Small intestine (tissue), 7 donors: ENCODE data around the gene SLC22A15. TPM values are rescaled to one million over a fixed set of nuclear protein-coding genes. Genes with fewer than 3 reads are reported as not detected.

Experiments used
- DNase-seq, 2 donors: peaks; one replicate each; pipeline versions ENCODE4 v3.0.0 to v3.0.0-alpha.2; 2013
- FAIRE-seq: peaks from 2 replicates; lab custom pipeline; 2012; peaks lifted over from hg19 to GRCh38; lab: Jason Lieb, UNC
- H3K27ac ChIP-seq, 3 donors: one replicate each; pipeline ENCODE4 v1.5.1; 2013; ENCODE audit warnings: low read length in 2 of 3, mild to moderate bottlenecking in 2 of 3, control low read depth in 1 of 3, inconsistent platforms in 1 of 3, low read depth in 1 of 3, moderate library complexity in 1 of 3
- H3K27me3 ChIP-seq, 3 donors: one replicate each; pipeline ENCODE4 v1.6.1; 2013; ENCODE audit warnings: low read length in 3 of 3, inconsistent platforms in 1 of 3; ENCODE audit not compliant: control insufficient read depth in 3 of 3, insufficient read depth in 3 of 3
- H3K36me3 ChIP-seq, 3 donors: one replicate each; pipeline ENCODE4 v1.6.1; 2013; ENCODE audit warnings: low read length in 3 of 3, inconsistent platforms in 1 of 3, low read depth in 1 of 3, mild to moderate bottlenecking in 1 of 3, moderate library complexity in 1 of 3; ENCODE audit not compliant: control insufficient read depth in 3 of 3, insufficient read depth in 2 of 3
- H3K4me1 ChIP-seq, 3 donors: one replicate each; pipeline ENCODE4 v1.6.1; 2013; ENCODE audit warnings: low read length in 2 of 3, inconsistent platforms in 1 of 3, low read depth in 1 of 3, mild to moderate bottlenecking in 1 of 3, moderate library complexity in 1 of 3; ENCODE audit not compliant: control insufficient read depth in 3 of 3, insufficient read depth in 2 of 3
- H3K4me3 ChIP-seq, 3 donors: one replicate each; pipeline ENCODE4 v1.5.1; 2013; ENCODE audit warnings: low read length in 3 of 3, control low read depth in 1 of 3, inconsistent platforms in 1 of 3, low read depth in 1 of 3, mild to moderate bottlenecking in 1 of 3, moderate library complexity in 1 of 3
- H3K9me3 ChIP-seq, 2 donors: one replicate each; pipeline ENCODE4 v1.6.1; 2013; ENCODE audit warnings: low read depth in 1 of 2, low read length in 1 of 2; ENCODE audit not compliant: control insufficient read depth in 2 of 2, insufficient read depth in 1 of 2
- WGBS, 3 donors: extraction: QIAGEN DNeasy Blood & Tissue Kit; methylation state at CpG; one replicate each; pipeline ENCODE4 v1.1.7; 2013; 5-methylcytosine and 5-hydroxymethylcytosine counted together
- polyA plus RNA-seq, 4 donors: library from polyadenylated mRNA; stranded (reverse) in 3 of 4; unstranded in 1 of 4; fragments of 200-250 nt in 3 of 4; fragments of 120-200 nt in 1 of 4; gene quantifications; one replicate each; pipeline versions ENCODE4 v1.2.1 to v1.2.3, GENCODE V29; 2013
- donor health status: healthy with polysubstance abuse.
- donor health status: control.
- donor health status: control.
- donor health status: Bipolar disorder and iron deficiency.
- donor health status: healthy.

SLC22A15 gene
- polyA plus RNA-seq, 4 donors = 0.27 to 2.6 (median 0.88) TPM; not detected in 1

DNA sequence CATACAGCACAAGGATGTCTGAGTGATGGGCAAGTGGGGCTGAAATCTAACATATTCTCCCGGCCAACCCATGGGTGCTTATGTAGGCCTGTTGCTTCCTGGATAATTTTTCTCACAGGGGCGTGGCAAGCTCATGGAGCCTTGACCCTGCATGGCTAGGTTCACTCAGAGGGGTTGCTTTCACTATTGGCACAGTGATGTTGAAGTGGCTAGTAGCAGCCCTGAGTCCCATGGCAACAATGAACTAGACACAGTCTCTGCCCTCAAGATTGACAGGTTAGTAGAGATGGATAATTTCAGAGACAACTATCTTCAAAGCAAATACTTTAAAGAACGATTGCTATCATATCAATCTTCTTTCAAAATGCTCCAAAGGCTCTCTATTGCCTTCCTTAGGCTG is 128.4 kb downstream of the SLC22A15 start:
- Histone ChIP-seq H3K4me1 (peaks cover 0 to 2% (median 0%) of the 10 kb centered on the region in 3 donors), H3K4me3 (no peak overlapping the region)
- 39 to 63% (median 57%) methylated on average over 3 of the region's 3 CpGs for WGBS, 3 donors

DNA sequence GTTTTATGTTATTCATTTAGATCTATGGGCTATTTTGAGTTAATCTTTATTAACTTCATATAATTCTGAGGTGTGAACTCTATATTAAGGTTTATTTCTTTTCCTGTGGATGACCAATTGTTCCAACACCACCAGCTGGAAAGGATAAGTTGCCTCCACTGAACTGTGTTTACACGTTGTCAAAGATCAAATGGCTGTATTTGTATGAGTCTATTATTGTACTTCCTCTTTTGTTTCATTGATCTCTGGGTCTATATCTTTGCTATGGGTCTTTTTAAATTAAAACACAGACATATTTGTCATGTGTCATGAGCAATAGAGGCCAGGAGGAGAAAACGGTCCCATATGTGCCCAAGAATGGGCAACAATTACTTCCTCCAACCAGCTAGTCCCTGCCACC is 129.7 kb downstream of the SLC22A15 start:
- H3K27me3 ChIP-seq = no peaks in the 10 kb centered on the region
- no peak for FAIRE-seq
- H3K9me3 ChIP-seq = no peaks in the 10 kb centered on the region
- no peak overlapping the region for H3K4me3 ChIP-seq
- no peak for DNase-seq
- WGBS, 3 donors = 22 to 43% (median 36%) methylated on average over 2 of the region's 2 CpGs
- peaks cover 0 to 11% (median 0%) of the 10 kb centered on the region in 3 donors for H3K4me1 ChIP-seq
- H3K27ac ChIP-seq = no peak overlapping the region
- no peaks in the 10 kb centered on the region for H3K36me3 ChIP-seq

More for the DNA sequence above, 128.4 kb downstream of the SLC22A15 start:
- no peak overlapping the region for H3K27ac ChIP-seq
- FAIRE-seq (no peak), DNase-seq (peak; percentile 24 to 67)
- no peaks in the 10 kb centered on the region for H3K27me3 ChIP-seq
- no peaks in the 10 kb centered on the region for H3K9me3 ChIP-seq
- H3K36me3 ChIP-seq = no peaks in the 10 kb centered on the region

DNA sequence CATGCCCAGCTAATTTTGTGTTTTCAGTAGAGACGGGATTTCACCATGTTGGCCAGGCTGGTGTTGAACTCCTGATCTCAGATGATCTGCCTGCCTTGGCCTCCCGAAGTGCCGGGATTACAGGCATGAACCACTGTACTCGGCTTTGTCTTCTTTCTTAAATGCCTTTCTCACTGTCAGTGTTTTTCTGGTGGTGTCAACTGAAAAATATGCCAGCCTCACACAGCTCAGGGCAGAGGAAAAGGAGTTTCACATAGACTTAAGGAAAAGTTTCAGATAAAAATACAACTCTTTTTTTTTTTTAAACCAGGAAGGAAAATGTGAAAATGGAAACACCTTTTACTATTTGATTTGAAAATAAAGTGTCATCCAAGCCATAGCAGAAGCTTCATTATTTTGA is 130.3 kb downstream of the SLC22A15 start:
- H3K4me1 ChIP-seq = peaks cover 0 to 16% (median 2%) of the 10 kb centered on the region in 3 donors
- no peak overlapping the region for H3K27ac ChIP-seq
- H3K4me3 ChIP-seq = no peak overlapping the region
- WGBS, 3 donors = 93 to 97% (median 94%) methylated on average over 4 of the region's 4 CpGs
- no peaks in the 10 kb centered on the region for H3K27me3 ChIP-seq
- no peaks in the 10 kb centered on the region for H3K9me3 ChIP-seq
- FAIRE-seq = no peak
- DNase-seq = no peak
- H3K36me3 ChIP-seq = no peaks in the 10 kb centered on the region

DNA sequence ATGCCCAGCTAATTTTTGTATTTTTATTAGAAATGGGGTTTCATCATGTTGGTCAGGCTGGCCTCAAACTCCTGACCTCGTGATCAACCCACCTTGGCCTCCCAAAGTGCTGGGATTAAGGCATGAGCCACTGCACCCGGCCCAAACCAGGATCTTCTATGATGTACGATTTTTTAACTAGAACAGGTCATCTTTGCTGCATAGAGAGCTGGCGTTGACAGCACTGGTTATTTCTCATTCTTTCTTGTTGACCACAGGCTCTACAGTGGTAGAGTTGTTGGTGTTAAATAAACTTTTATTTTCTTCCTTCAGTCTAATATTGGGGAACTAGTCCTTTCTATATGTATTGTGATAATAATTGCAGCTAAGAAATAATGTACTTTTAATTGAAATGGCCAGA is 131.1 kb downstream of the SLC22A15 start:
- DNase-seq (no peak), FAIRE-seq (no peak)
- Histone ChIP-seq H3K4me1 (peaks cover 0 to 21% (median 5%) of the 10 kb centered on the region in 3 donors), H3K36me3 (no peaks in the 10 kb centered on the region), H3K4me3 (no peak overlapping the region), H3K27me3 (no peaks in the 10 kb centered on the region), H3K27ac (no peak overlapping the region), H3K9me3 (no peaks in the 10 kb centered on the region)
- WGBS, 3 donors = 89 to 95% (median 89%) methylated on average over 4 of the region's 4 CpGs

DNA sequence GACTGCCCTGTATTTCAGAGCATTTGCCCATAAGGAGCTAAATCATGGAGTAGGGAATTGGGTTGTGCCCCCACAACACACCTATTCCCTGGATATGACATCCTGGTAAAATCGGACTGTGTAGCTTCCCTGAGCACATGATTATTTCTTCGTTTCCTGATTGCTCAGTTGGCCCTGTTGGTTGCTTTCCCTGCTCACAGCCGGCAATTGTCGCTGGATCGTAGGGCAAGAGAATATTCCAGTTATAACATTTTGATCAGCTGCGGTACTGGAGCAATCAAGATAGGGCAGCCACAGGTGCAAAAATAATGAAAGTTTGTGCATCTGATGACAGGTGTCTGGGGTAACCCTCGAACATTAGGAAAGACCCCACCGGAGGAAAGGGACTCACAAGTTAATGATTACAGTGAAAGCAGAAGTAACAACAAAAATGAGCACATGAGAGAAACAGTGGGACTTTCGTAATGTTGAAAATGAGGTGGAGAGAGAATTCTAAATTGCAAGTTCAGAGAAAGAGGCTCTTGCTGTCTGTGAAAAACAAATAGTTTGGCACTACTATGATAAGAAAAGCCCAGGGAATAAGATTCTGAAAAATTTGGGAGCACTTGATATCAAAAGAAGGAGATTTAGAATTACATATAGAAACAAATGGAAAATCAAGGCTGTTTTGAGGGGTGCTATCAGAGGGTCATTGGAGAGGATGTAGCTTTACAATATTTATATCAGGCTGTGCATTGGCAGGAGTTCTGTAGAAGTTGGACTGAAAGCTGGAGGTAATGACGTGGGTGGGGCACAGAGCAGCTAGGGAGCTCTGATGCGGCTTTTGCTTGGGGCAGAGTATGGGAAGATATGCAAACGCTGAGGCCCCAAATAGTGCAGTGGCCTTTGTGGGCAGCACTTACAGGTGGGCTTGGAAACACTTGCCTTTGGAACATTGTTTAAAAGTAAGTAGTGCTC is 134.5 kb downstream of the SLC22A15 start, which contains the start of gene MAB21L3:
Gene MAB21L3 (plus strand): TSS at position 833 of the 957 bp plus-strand sequence. CDS start 1,217 bp downstream, outside the sequence.
- Histone ChIP-seq H3K36me3 (no peaks in the 10 kb centered on the region), H3K27ac (peak within 1 kb of the TSS in 2 of 3 donors; percentile 58 to 61), H3K9me3 (no peaks in the 10 kb centered on the region), H3K4me3 (no peak within 1 kb of the TSS), H3K4me1 (peaks cover 0 to 19% (median 5%) of the 10 kb centered on the region in 3 donors), H3K27me3 (no peaks in the 10 kb centered on the region)
- peak; percentile 61 to 70 for DNase-seq
- FAIRE-seq = no peak
- 10 to 45% (median 27%) methylated on average over 12 of the region's 12 CpGs for WGBS, 3 donors

DNA sequence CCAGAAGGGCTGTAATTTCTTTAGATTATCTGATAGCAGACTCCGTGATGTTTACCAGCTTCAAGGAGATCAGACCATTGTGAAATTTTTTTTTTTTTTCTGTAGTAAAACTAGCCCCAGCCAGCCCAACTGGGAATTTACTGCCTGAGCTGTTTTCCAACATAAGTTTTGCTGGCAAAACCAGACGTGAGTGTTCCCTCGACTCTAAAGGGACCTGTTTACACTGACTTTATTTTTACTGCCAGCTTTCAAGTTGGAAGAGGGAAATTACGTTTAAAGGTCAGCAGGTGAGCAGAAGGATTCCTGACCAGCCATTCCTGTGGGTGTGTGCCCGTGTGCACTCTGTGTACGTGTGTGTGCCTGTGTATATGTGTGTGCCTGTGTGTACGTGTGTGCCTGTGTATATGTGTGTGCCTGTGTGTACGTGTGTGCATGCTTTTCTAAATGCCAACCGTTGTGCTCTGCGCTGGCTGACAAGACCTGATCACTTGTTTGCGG is 135.3 kb downstream of the SLC22A15 start:
- H3K4me1 ChIP-seq = peaks cover 0 to 19% (median 5%) of the 10 kb centered on the region in 3 donors
- no peaks in the 10 kb centered on the region for H3K36me3 ChIP-seq
- H3K4me3 ChIP-seq = no peak overlapping the region
- peak overlapping the region in 2 of 3 donors; percentile 58 to 61 for H3K27ac ChIP-seq
- FAIRE-seq = no peak
- no peaks in the 10 kb centered on the region for H3K9me3 ChIP-seq
- 15 to 45% (median 35%) methylated on average over 11 of the region's 11 CpGs for WGBS, 3 donors
- peak; percentile 58 to 68 for DNase-seq
- H3K27me3 ChIP-seq = no peaks in the 10 kb centered on the region

DNA sequence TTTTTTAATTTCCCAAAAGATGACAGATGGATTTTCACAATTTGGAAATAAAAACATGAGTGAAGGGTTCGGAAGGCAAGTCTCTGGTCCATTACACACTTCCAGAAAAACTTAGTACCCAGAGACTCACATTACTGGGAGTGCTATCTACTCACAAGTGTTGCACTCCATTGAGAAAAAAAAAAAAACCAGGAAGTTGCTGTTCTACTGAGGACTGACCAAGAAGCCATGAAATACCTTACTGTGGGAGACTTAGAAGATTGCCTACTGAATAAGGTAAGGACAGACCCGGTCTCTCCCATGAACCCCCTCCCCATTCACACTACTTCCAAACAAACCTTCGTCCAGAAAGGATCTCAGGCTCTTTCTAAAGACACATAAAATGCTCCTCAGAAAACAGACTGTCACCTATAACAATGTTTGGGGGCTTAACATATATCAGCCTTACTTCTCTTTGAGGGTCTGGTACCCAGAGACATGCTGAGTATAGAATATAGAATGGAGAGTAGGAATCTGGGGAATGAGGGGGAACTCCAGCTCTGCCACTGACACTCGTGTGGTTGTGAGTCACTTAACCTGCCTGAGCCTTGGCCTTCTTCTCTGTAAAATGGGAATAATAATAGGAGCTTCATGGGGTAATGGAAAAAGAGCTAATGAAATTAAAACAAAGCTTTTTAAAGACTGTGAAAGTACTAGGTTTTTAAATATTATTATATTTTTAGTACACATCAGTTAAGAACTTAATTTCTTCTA is 136.3 kb downstream of the SLC22A15 start:
- Histone ChIP-seq H3K4me1 (peaks cover 0 to 19% (median 5%) of the 10 kb centered on the region in 3 donors), H3K9me3 (no peaks in the 10 kb centered on the region), H3K36me3 (no peaks in the 10 kb centered on the region), H3K4me3 (no peak overlapping the region), H3K27me3 (no peaks in the 10 kb centered on the region), H3K27ac (peak overlapping the region in 1 of 3 donors; percentile 61)
- DNase-seq = no peak
- WGBS, 3 donors = 70 to 81% (median 78%) methylated on average over 4 of the region's 4 CpGs
- FAIRE-seq = no peak

DNA sequence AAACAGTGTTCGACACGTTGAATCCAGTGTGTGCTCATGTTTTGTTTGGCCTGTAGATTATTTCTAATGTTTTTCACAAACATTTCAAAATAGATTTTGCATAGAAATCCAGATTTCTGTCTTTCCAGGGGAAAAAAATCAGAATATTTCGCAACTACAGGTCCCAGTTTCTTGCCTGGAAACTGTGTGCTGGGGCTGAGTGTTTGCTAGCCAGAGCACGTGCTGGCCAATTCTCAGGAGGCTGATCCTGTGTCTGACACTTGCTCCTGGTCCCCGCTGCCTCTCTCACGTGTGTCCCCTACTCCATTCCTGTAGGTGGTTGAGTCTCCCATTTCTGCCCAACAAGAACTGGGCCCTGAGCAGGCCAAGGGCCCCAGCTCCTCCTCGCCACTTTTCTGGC is 137.3 kb downstream of the SLC22A15 start:
- H3K27ac ChIP-seq = no peak overlapping the region
- H3K36me3 ChIP-seq = no peaks in the 10 kb centered on the region
- no peak for DNase-seq
- no peaks in the 10 kb centered on the region for H3K27me3 ChIP-seq
- no peak overlapping the region for H3K4me3 ChIP-seq
- FAIRE-seq = no peak
- H3K4me1 ChIP-seq = peaks cover 0 to 19% (median 5%) of the 10 kb centered on the region in 3 donors
- H3K9me3 ChIP-seq = no peaks in the 10 kb centered on the region
- 86 to 89% (median 88%) methylated on average over 7 of the region's 7 CpGs for WGBS, 3 donors
